BE2C (cell line): ENCODE data around the gene HYDIN.

Source experiments
- DNase-seq: peaks from one replicate; pipeline ENCODE4 v3.0.0-alpha.2; 2020
- H3K27me3 ChIP-seq: fragments of 250-450 bp; sonication (Bioruptor Pico); 2 replicates; pipeline ENCODE4 v1.5.1; 2020; ENCODE audit warnings: mild to moderate bottlenecking
- H3K36me3 ChIP-seq: fragments of 250-450 bp; sonication (Bioruptor Pico); 2 replicates; pipeline ENCODE4 v1.5.1; 2020; ENCODE audit warnings: mild to moderate bottlenecking
- H3K4me1 ChIP-seq: fragments of 250-450 bp; sonication (Bioruptor Pico); 2 replicates; pipeline ENCODE4 v1.5.1; 2020
- H3K4me3 ChIP-seq: 2 replicates; pipeline ENCODE4 v1.5.1; 2011; ENCODE audit warnings: low read depth, low read length
- H3K9me3 ChIP-seq: fragments of 250-450 bp; sonication (Bioruptor Pico); 2 replicates; pipeline ENCODE4 v1.5.1; 2020
- CTCF ChIP-seq: IDR thresholded peaks from 2 replicates; pipeline ENCODE4 v1.5.1; 2012; ENCODE audit warnings: mild to moderate bottlenecking, low read depth, low read length

Gene HYDIN

DNA sequence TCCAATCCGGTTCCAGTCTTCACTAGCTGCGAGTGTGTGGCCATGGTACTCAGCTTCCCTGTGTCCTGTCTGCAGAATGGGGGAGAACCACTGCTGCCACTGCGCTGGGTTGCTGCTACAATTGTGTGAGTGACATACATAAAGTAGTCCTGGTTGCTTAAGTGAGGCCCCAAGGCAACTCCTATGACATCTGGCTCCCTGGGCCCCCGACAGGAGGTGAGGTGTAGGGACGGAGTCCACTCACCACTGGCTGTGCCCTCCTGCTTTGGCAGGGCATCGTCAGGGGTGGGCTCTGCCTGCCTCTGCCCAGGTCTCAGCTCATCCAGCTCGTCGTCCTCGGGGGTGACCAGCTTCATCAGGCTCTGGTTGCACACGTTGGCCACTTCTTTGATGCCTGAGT, 450.0 kb downstream of the HYDIN start:
- H3K27me3 ChIP-seq: no peaks in the 10 kb centered on the region
- H3K4me1 ChIP-seq: no peaks in the 10 kb centered on the region
- no peak overlapping the region for H3K4me3 ChIP-seq
- DNase-seq: no peak
- peaks cover 44% of the 10 kb centered on the region for H3K36me3 ChIP-seq
- TF ChIP-seq CTCF: no peak
- no peaks in the 10 kb centered on the region for H3K9me3 ChIP-seq

DNA sequence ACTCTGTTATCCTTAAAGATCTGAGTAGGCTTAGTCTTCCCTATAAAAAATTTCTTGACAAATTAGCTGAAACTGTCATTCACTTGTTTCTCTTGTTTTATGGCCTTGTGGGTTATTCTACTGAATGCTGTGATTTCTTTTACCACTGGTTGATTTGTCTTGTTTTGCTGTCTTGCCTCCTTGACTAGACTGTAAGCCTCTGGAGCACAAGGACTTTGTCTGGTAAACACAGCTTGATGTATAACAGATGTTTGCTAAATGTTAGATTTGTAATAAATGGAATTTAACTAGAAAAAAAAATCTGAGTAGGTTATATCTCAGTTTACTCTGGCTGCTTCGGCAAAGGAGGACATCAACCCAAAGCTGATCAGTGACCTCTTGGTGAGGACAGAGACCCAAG, 451.2 kb downstream of the HYDIN start:
- no peak overlapping the region for H3K4me3 ChIP-seq
- no peaks in the 10 kb centered on the region for H3K4me1 ChIP-seq
- TF ChIP-seq CTCF: no peak
- DNase-seq: no peak
- no peaks in the 10 kb centered on the region for H3K9me3 ChIP-seq
- peaks cover 41% of the 10 kb centered on the region for H3K36me3 ChIP-seq
- H3K27me3 ChIP-seq: no peaks in the 10 kb centered on the region

- H3K4me3 ChIP-seq: peak overlapping the region; percentile 31
- TF ChIP-seq CTCF: no peak
- H3K9me3 ChIP-seq: no peaks in the 10 kb centered on the region
- no peaks in the 10 kb centered on the region for H3K4me1 ChIP-seq
- peaks cover 36% of the 10 kb centered on the region for H3K36me3 ChIP-seq
- no peaks in the 10 kb centered on the region for H3K27me3 ChIP-seq
- peak; percentile 78 for DNase-seq
Measured at GRCh38 chr16:70778901-70779309, 451.6 kb downstream of the HYDIN start.

GRCh38 chr16:70777973-70778406, 452.5 kb downstream of the HYDIN start:
- Histone ChIP-seq H3K27me3 (no peaks in the 10 kb centered on the region), H3K4me1 (no peaks in the 10 kb centered on the region), H3K4me3 (no peak overlapping the region), H3K9me3 (no peaks in the 10 kb centered on the region), H3K36me3 (peaks cover 27% of the 10 kb centered on the region)
- TF ChIP-seq CTCF: no peak
- DNase-seq: peak; percentile 77

- H3K9me3 ChIP-seq: no peaks in the 10 kb centered on the region
- H3K27me3 ChIP-seq: no peaks in the 10 kb centered on the region
- H3K36me3 ChIP-seq: peaks cover 22% of the 10 kb centered on the region
- DNase-seq: no peak
- no peak for TF ChIP-seq CTCF
- no peak overlapping the region for H3K4me3 ChIP-seq
- H3K4me1 ChIP-seq: no peaks in the 10 kb centered on the region
Measured at GRCh38 chr16:70777496-70777895, 453.0 kb downstream of the HYDIN start.

- Histone ChIP-seq H3K9me3 (no peaks in the 10 kb centered on the region), H3K27me3 (no peaks in the 10 kb centered on the region), H3K36me3 (peaks cover 13% of the 10 kb centered on the region), H3K4me3 (no peak overlapping the region), H3K4me1 (peaks cover 4% of the 10 kb centered on the region; the same call in 1 of the 2 replicates)
- TF ChIP-seq CTCF: no peak
- DNase-seq: no peak
Measured at GRCh38 chr16:70775399-70775798, 455.1 kb downstream of the HYDIN start.
